Cardiac fibroblast (primary cell): ENCODE data around the gene INKA2.
"Not testable (repeated sequence)": the region's sequence is repeated elsewhere in the genome, so short reads cannot be mapped to it uniquely, and the experiment has no call there.

Experiments used
- DNase-seq, 2 donors: peaks; one replicate each; pipeline versions ENCODE4 v3.0.0 to v3.0.0-alpha.2; 2010; ENCODE audit warnings: low read depth in 2 of 2
- H3K4me3 ChIP-seq, 2 donors: replicated peaks in 1 of 2; 1 replicate in 1 of 2; 2 replicates in 1 of 2; pipeline ENCODE4 v1.5.1; 2011; ENCODE audit warnings: low read depth in 2 of 2, low read length in 2 of 2, mild to moderate bottlenecking in 2 of 2, moderate library complexity in 1 of 2
- TF ChIP-seq, protein P1 (sequence below): IDR thresholded peaks from one replicate; pipeline ENCODE4 v1.5.1; 2011; ENCODE audit warnings: low read depth, mild to moderate bottlenecking, low read length, inconsistent platforms

Gene INKA2

DNA sequence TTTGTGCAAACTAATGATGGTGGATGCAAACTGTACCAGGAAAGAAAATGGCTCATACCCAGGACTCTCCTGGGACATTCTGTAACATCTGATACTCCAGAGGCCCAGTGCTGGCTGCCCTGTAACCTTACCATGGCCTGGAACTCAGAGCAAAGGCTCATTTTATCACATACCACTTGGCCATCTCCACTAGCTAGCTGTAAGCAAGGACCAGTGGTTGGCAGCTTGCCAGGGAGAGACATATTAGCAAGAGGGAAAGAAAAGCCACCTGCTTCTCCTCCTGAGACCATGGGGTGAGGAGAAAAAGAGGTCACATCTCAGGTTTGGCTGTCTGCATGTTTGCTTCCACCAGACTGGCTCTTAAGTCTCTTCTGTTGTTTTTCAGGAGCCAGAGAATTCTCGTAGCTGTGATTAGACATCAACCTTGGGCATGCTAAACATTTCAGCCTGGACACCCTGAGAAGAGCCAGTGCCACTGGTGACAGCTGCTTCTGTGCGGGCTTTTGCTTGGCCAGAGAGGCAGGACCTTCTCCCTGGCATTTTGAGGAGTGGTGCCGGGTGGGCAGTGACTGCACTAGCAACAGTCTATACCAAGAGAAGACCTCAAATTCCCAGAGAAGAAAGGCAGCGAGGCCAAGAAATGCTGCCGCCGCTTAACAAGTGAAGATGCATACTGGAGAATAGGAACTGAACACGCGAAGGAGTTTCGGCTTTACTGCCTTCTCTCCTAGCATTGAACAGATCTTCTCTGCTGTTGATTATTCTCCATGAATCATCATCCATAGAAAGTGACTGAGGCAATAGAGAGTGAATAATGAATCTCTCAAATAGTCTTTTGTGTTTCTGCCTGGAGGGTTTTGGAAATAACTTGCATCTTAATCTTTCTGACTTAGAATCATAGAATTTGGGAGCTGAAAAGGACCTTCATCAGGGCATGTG, 6.7 kb upstream of the INKA2 start:
- DNase-seq = no peak
- TF ChIP-seq, protein P1, sequence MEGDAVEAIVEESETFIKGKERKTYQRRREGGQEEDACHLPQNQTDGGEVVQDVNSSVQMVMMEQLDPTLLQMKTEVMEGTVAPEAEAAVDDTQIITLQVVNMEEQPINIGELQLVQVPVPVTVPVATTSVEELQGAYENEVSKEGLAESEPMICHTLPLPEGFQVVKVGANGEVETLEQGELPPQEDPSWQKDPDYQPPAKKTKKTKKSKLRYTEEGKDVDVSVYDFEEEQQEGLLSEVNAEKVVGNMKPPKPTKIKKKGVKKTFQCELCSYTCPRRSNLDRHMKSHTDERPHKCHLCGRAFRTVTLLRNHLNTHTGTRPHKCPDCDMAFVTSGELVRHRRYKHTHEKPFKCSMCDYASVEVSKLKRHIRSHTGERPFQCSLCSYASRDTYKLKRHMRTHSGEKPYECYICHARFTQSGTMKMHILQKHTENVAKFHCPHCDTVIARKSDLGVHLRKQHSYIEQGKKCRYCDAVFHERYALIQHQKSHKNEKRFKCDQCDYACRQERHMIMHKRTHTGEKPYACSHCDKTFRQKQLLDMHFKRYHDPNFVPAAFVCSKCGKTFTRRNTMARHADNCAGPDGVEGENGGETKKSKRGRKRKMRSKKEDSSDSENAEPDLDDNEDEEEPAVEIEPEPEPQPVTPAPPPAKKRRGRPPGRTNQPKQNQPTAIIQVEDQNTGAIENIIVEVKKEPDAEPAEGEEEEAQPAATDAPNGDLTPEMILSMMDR = no peak
- no peak overlapping the region for H3K4me3 ChIP-seq

DNA sequence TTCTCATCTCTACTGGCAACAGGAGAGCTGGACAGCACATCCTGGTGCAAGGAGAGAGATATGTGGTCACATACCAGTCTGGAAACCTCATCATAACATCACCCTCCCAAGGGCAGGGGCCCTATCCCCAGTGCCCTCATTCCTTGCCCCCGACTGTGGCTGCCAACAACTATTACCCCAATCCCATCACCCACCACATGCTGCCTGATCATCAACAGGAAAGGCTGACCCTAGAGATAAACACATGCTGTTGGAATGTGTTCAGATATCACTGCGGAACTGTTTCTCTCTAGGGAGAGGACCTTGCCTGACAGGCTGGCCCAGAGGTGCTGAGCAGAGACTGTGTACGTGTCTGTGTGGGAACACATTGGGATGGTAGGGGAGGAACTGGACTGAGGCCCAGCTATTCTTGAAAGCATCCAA, 4.5 kb upstream of the INKA2 start:
- TF ChIP-seq, protein P1 = no peak
- DNase-seq = peak; percentile 77 to 80
- no peak overlapping the region for H3K4me3 ChIP-seq

DNA sequence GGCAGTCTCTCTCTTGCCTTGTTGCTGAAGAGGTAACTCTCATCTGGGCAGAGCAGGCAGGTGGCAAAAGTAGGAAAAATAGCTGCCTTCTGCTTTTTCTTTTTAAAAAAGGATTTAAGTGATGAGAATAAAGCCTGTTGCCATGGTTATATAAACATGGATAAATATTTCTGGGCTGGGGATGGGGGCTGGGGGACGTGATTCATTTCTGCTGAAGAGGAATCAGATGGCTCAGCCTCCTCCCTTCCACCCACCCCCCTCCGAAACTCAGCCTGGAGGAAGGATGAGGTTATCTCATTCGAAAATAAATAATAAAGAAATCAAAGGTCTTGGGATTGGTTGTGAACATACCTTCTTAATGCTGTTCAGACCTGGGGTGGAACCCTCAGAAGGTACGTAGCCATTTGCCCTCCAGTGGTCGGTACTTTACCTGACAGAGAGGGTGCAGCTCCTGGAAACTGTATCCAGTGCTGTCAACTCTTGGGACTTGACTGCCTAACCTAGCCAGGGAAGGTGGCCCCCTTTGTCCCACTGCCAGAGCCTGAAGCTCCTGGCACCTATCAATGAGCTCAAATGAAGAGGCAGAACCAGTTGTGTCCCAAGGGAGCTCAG, 3.8 kb upstream of the INKA2 start:
- DNase-seq = peak; percentile 44 to 72
- H3K4me3 ChIP-seq = no peak overlapping the region
- TF ChIP-seq, protein P1 = no peak

DNA sequence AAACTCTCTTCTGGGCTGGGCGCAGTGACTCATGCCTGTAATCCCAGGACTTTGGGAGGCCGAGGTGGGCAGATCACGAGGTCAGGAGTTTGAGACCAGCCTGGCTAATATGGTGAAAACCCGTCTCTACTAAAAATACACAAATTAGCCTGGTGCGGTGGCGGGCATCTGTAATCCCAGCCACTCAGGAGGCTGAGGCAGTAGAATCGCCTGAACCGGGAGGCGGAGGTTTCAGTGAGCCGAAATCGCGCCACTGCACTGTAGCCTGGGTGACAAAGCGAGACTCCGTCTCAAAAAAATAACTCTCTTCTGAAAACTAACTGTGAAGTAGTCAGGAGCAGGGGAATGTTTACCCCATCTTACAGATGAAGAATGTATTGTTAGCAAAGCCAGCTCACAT, 3.1 kb upstream of the INKA2 start:
- not testable (repeated sequence) for DNase-seq, H3K4me3 ChIP-seq

DNA sequence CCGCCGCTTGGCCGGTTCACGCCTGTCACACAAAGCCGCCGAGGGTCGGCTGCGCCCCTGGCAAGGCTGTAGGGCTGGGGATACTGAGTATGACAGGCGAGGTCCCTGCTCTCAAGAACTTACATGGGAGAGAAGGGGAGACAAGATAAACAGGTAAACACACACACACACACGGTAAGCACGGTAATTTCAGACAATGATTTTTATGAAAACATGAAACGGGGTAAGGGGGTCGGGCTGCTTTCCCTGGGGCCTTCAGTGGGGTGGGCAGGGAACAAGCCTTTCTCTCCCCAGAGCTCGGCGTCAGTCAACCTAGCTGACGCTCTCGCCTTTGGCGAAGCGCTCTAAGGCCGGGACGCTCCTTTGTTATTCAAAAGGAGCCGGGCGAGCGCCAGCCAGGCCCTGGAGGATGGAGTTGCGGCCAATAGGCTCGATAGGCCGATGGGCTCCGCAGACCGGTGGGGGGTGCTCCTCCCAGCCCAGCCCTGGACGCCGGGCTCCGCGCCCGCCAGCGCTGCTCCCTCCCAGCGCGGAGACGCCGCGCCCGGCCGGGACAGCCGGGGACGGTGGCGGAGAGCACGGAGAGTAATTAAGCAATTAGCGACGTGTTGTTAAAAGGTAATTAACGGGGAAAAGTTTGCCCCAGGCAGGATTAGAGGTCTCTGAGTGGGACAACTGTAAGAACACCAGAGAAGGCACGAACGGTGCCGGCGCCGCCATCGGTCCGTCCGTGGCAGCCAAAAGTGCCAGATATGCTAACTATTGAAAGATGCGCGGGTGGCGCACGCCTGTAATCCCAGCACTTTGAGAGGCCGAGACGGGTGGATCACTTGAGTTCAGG, 950 bp upstream of the INKA2 start:
- DNase-seq = peak; percentile 71 to 75
- peak overlapping the region; percentile 54 to 76 for H3K4me3 ChIP-seq
- TF ChIP-seq, protein P1 = no peak

DNA sequence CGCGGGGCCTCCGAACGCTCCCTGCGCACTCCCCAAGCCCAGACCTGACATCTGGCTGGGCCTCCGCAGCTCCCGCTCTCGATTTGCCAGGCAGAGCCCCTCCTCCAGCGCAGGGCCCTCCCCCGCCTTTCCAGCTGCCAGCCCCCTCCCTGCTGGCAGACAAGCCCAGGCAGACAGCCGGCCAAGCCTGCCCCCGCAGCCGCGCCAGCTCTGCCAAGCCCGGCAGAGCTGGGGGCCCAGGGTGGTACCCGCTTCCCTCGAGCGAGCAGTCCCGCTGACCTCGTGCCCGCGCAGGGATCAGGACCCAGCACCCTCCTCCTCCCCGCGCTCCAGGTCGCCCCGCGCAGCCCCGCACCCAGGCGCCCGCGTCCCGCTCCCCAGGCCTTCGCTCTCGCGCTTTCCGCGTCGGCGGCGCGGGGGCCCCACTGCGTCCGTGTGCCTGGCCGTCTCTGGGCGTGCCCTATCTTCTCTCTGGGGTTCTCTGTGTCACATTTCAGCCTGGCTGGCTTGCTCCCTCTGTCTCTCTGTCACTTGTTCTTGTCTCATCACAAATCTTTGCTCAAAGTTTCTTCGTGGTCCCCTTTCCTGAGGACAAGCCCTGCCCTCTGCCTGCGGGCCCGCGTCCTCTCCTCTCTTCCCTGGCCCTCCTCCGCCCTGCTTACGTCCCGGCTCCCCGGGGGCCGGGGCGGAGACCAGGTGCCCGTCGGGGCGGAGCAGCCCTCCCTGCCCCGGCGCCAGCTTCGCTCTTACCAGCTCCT, 580 bp downstream of the INKA2 start:
- DNase-seq = peak; percentile 78 to 85
- H3K4me3 ChIP-seq = peak overlapping the region; percentile 54 to 76
- TF ChIP-seq, protein P1 = peak; percentile 15
